HG03097 (cell line): ENCODE data around the gene SDR9C7.
"Not testable (repeated sequence)": the region's sequence is repeated elsewhere in the genome, so short reads cannot be mapped to it uniquely, and the experiment has no call there.

ENCODE experiments used
- ATAC-seq: cut with Tn5 transposase; IDR thresholded peaks from one replicate; pipeline ENCODE4 v1.9.1; 2021; ENCODE audit not compliant: unreplicated experiment, low FRiP score

Gene SDR9C7

DNA sequence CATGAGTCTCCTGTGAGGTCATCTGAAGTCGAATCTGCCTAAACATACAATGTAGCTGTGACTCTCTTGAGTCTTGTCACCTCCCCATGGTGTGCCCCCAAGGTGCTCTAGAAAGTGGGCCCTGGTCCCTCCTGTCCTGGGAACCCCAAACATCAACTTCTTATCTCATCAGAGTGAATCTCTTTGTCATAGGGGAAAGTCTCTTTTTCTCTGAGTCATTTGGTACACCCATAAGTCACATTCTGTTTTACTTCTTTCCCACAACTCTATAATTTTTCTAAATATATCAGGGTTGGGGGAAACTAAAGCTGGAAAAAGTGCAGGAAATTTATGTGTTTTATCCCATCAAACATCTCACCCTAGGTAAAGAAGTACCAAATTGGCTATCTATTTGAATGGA, 12.9 kb downstream of the SDR9C7 start:
- no peak for ATAC-seq

DNA sequence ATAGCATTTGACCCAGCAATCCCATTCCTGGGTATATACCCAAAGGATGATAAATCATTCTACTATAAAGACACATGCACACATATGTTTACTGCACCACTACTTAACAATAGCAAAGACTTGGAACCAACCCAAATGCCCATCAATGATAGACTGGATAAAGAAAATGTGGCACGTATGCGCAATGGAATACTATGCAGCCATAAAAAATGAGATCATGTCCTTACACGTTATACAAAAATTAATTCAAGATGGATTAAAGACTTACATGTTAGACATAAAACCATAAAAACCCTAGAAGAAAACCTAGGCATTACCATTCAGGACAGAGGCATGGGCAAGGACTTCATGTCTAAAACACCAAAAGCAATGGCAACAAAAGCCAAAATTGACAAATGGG, 16.1 kb downstream of the SDR9C7 start:
- not testable (repeated sequence) for ATAC-seq

DNA sequence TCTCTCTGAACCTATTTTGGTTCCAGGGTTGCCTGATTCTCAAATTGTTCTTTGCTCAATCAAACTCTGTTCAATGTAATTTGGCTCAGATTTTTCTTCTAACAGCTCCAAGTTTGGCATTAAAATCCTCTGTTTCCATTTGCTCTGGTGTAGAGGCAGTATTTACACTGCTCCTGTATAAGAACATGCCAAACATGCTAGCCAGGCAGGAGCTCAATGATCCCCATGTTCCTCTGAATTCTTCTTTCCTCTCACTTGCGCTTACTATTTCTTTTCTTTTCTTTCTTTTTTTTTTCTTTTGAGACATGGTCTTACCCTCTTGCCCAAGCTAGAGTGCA, 17.2 kb downstream of the SDR9C7 start:
- ATAC-seq, result no peak

DNA sequence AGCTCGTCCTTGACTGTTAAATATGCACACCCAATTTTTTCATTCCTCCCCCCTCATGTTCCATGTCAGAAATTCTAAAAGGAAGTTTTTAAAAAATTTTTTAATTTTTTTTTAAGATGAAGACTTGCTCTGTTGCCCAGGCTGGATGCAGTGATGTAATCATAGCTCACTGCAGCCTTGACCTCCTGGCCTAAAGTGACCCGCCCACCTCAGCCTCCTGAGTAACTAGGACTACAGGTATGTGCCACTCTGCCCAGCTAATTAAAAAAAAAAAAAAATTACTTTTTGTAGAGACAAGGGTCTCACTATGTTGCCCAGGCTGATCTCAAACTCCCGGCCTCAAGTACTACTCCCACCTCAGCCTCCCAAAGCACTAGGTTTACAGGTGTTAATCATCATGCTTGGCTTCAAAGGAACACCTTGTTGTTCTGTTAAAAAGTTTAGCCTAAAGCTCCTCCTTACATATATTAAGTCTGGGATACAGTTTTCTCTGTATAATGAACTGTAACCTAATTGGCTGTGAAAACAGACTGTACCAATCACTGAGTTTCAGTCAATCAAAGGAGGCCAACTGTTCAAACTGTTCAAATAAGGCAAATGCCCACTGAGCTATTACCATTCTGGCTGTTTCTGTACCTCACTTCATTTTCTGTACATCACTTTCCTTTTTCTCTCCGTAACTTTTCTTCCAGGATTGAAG, 17.8 kb downstream of the SDR9C7 start:
- no peak for ATAC-seq

DNA sequence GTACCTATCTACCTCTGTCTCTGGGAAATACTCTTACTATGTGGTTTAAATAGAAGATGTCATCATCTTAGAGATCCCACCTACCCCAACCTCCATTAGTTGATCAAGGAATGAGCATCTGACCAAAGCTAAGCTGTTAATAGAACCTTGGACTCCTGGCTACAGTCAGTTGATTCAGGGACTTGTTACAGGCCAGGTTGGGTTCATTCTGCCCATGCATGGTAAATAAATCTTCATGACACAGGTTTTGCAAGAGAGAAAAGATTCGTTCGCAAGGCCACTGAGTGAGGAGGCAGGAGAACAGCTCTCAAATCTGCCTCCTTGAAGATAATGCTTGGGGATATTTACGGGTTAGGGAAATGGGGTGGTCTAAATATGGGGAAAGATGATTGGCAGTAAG, 19.5 kb downstream of the SDR9C7 start:
- ATAC-seq, result no peak

DNA sequence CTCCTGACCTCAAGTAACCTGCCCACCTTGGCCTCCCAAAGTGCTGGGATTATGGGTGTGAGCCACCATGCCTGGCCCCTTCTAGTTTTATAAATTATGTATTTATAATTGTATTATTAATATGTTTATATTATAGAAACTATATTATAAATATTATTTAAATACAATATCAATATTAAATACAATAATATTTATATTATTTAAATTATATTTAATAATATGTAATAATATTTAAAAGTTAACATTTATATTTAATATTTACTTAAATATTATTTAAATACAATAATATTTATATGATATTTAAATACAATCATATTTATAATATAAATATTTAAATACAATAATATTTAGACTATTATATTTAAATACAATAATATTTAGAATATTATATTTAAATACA, 20.0 kb downstream of the SDR9C7 start:
- ATAC-seq, result no peak

DNA sequence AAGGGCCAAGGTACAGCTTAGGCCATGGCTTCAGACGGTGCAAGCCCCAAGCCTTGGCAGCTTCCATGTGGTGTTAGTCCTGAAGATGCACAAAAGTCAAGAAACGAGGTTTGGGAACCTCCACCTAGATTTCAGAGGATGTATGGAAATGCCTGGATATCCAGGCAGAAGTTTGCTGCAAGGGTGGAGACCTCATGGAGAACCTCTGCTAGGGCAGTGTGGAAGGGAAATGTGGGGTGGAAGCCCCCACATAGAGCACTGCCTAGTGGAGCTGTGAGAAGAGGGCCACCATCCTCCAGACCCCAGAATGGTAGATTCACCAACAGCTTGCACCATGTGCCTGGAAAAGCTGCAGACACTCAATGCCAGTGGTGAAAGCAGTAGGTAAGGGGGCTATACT, 24.8 kb downstream of the SDR9C7 start:
- ATAC-seq, result not testable (repeated sequence)

DNA sequence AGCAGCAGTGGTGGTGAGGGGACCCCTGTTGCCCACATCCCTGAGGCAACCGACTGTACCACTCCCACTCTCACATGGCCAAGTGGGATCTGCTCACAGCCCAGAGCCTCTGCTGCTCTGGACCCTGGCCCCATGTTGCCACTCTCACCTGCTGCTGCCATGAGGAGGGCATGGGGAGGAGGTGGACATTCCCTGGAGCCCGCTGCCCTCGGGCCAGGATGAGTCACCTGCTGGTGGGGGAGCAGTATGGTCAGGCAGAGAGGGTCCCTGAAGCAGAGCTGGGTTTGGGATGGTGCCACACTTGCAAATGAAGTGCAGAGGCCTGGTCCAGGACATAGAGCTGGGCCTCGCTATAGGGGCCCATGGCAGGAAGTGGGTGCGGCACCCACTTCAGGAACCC, 26.1 kb downstream of the SDR9C7 start:
- ATAC-seq, result no peak

DNA sequence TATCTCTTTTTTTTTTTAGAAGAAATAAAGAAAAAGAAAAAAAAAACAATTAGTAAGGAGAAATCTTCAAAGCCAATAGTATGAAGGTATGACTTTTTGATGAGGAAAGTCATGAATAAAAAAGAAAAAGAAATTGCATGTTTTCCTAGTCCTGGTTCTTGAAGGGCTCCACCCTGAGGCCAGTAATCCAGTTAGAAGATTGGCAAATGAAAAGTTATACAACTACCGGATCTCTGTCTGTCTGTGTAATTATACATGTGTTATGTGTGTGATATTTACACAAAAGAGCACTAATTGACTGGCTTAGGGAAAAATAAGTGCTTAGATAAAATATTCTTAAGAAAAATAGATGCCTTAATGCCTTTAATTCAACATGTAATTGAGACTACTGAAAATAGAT, 28.4 kb downstream of the SDR9C7 start:
- no peak for ATAC-seq

DNA sequence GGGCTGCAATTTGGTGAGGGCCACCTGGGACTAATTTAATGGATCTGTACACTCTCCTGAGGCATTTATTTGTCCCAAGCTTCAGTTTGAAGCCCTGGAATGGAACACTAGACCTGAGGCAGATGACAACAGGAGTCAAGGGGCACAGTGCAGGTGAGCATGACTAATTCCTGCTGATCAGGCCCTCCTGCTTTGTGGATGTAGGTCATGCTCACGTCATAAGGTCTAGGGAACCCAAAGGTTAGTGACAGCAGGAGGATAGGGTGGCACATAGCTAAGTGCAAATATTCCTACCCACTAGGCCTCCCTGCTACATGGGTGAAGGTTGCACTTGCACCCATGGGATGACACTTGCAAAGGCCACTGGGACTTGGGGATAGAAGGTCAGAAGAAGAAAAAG, 30.8 kb downstream of the SDR9C7 start:
- no peak for ATAC-seq

DNA sequence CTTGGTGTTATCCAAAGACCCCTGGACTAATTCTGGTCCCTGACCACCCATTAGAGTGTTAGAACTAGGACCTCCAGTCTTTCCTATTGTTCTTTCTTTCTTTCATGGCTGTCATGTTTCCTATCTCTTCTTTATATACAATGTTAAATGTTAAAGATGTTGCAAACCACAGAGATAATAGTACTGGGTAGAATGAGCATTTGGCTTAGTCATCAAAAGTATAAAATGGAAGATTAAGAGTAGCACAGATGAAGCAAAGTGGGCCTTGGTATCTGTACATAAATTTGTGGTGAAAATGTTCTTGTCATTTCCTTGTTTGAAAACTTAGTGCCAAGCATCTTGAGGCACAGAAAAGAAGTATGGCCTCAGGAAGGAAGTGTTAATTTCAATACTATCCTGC, 32.9 kb downstream of the SDR9C7 start:
- not testable (repeated sequence) for ATAC-seq

DNA sequence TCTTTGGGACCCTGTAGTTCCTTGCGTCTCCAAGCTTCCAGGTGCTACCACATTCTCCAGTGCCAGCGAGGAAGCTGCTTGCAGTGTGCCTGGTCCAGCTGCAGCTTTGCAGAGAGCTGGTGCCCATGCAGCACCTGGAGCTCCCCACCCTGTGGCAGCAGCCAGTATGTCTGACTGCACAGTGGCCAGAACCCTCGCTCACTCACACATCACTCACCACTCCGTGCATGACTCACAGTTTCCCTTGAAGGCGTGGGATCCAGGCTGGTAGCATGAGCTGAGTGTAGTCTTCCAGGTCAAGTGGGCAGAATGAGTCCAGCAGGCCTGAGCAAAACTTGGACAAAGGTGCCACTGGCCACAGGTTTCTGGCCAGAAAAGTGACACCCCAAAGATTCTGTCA, 33.6 kb downstream of the SDR9C7 start:
- ATAC-seq, result no peak

DNA sequence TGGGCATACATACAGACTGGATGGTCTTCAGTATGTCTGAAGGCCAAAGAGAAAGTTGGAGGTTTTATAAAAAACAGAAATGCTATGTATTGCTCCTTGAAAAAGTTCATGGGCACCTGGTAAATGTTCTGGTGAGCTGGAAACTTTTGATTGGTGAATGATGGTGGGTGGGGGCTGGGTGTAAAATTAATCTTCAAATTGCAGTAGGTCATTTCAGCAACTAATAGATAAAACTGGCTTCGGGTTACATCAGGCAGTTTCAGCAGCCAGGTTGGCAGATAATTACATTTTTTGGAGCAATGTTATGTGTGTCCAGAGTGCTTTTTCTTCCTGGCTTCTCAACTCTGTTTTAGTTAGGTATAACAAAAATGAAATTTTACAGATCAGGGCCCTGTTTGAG, 35.3 kb downstream of the SDR9C7 start:
- no peak for ATAC-seq

DNA sequence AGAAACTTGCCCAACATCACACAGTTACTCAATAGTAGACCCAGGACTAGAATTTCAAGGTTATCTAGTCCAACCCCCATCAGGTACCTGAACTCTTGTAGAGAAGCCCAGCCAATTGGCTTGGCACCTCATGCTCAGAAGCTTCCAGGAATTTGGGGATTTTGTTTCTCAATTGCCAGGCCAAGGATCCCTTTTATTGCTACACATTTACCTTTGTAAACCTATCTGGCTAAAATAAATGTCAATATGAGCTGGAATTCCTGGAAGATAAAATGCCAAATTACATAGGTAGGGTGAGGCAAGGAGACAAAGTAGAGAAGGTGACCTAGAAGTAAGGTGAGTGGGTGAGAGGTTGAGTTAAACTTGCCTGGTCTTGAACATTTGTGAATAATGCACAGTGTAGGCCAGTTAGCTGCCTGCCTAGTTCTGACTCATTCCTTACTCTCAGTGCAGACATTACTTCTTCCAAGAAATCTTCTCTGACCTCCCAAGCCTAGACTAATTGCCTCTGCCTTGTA, 36.3 kb downstream of the SDR9C7 start:
- ATAC-seq, result no peak

DNA sequence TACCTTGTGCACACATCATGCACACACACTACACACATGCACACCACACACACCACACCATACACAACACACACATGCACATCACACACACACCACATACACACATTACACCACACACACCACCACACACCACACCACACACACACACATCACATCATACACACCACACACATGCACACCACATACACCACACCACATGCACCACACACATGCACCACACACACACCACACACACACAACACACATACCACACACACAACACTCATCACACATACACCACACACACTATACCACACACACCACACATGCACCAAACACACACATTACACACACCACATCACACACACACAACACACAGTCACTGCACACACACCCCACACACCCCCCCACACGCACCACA, 38.1 kb downstream of the SDR9C7 start:
- ATAC-seq, result no peak

DNA sequence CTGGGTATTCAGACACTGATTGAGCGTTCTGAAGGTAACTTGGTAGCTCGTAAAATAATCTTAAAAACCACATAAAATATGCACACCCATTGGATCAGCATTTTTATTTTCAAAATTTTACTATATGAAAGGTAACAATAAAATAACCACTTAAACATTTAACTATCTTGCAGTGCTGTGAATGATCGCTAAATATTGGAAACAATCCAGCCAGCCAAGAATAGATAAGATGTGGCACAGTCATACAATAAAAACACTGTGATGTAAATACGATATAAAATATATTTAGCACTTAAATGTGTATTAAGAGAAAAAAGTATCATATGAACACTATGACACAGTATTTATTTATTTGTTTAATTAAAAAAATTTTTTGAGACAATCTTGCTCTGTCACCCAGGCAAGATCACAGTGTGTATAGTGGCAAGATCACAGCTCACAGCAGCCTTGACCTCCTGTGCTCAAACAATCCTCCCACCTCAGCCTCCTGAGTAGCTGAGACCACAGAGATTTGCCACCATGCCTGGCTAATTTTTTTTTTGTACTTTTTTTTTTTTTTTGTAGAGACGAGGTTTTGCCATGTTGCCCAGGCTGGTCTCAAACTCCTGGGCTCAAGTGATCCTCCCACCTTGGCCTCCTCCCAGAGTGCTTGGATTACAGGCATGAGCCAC, 39.4 kb downstream of the SDR9C7 start:
- ATAC-seq, result no peak

DNA sequence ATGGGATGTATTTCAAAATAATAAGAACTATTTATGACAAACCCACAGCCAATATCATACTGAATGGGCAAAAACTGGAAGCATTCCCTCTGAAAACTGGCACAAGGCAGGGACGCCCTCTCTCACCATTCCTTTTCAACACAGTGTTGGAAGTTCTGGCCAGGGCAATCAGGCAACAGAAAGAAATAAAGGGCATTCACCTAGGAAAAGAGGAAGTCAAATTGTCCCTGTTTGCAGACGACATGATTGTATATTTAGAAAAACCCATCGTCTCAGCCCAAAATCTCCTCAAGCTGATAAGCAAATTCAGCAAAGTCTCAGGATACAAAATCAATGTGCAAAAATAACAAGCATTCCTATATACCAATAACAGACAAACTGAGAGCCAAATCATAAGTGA, 42.3 kb downstream of the SDR9C7 start:
- ATAC-seq, result not testable (repeated sequence)

DNA sequence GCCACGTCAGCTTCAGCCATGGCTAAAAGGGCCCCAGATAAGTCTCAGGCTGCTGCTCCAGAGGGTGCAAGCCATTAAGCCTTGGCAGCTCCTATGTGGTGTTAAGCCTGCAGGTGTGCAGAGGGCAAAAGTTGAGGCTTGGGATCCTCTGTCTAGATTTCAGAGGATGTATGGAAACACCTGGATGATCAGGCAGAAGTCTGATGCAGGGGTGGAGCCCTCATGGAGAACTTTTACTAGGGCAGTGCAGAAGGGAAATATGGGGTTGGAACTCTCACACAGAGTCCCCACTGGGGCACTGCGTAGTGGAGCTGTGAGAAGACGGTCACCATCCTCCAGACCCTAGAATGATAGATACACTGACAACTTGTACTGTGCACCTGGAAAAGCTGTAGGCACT, 47.9 kb downstream of the SDR9C7 start:
- ATAC-seq, result no peak

DNA sequence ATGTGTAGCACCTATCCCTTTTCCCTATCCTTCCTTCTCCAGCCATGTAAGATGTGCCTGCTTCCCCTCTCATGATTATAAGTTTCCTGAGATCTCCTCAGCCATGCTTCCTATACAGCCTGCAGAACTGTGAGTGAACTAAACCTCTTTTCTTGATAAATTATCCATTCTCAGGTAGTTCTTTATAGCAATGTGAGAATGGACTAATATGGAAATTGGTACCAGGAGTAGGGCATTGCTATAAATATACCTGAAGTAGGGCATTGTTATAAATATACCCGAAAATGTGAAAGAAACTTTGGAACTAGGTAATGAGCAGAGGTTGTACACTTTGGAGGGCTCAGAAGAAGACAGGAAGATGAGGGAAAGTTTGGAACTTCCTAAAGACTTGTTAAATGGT, 48.9 kb downstream of the SDR9C7 start:
- no peak for ATAC-seq

DNA sequence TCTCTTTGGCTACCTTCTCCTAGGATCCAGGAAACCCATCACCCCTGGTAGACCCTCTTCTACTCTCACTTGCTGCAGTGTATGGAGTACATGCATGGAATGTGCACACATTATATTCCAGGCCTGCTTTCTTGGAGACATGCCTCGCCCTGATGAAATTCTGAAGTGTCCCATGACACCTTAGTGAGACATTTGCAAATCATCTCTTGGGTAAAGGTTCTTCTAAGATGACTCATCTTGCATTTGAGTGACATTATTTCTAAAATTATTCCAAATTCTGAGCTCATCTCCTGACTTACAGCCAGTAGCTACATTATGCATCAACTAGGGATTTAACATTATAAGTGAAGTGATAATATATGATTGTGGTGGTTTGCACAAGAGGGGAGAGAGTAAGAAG, 49.8 kb downstream of the SDR9C7 start:
- no peak for ATAC-seq

DNA sequence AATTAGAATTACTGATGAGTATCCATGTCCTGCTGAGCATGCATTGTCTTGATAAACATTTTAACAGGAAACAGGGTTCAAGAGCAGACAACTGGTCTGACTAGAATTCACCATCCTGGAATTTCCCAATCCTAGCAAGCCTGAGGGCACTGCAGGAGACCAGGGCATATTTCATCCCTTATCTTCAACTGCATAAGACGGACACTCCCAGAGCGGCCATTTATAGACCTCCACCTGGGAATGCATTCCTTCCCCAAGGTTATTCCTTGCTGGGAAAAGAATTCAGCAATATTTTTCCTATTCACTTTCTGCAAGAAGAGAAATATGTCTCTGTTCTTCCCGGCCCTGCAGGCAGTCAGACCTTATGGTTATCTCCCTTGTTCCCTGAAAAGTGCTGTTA, 51.8 kb downstream of the SDR9C7 start:
- ATAC-seq, result not testable (repeated sequence)
